Iris pigment epithelial cell (primary cell): Measurements from ENCODE around the gene CMBL.
"Not testable (repeated sequence)": the region's sequence is repeated elsewhere in the genome, so short reads cannot be mapped to it uniquely, and the experiment has no call there.

ENCODE experiments used
- DNase-seq: peaks from one replicate; pipeline ENCODE4 v3.0.0-alpha.2; 2011; ENCODE audit warnings: low read depth

The CMBL gene

GRCh38 chr5:10285362-10285761, 22.3 kb downstream of the CMBL start:
- DNase-seq = peak; percentile 60

DNA sequence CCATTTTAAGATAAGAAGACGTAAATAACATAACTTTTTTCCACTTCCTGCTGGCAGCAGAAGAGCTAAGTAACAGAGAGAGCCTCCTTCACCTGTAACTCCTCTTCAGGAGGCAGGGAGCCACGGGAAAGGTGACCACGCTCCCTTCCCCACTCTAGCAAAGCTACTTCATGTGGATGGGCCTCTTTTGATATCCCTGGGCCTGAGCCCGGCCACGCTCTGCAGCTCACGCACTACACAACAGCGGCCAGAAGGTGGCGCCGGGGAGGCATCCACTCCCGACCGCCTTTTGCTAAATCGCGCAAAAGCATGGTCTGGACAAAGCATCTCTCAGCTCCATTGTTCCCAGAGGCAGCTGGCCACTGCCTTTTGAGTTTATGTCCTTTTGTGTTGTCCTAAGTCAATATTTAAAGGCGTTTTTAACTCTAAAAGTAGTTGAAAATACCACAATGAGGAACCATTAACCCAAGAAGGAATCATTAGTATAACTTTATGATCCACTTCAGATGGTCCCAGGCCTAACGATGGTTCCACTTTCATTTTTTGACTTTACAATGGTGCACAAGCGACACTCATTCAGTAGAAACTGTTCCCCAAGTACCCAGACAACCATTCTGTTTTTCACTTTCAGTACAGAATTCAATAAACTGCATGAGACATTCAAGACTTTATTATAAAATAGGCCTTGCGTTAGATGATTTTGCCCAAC, 23.6 kb downstream of the CMBL start:
- peak; percentile 61 for DNase-seq

DNA sequence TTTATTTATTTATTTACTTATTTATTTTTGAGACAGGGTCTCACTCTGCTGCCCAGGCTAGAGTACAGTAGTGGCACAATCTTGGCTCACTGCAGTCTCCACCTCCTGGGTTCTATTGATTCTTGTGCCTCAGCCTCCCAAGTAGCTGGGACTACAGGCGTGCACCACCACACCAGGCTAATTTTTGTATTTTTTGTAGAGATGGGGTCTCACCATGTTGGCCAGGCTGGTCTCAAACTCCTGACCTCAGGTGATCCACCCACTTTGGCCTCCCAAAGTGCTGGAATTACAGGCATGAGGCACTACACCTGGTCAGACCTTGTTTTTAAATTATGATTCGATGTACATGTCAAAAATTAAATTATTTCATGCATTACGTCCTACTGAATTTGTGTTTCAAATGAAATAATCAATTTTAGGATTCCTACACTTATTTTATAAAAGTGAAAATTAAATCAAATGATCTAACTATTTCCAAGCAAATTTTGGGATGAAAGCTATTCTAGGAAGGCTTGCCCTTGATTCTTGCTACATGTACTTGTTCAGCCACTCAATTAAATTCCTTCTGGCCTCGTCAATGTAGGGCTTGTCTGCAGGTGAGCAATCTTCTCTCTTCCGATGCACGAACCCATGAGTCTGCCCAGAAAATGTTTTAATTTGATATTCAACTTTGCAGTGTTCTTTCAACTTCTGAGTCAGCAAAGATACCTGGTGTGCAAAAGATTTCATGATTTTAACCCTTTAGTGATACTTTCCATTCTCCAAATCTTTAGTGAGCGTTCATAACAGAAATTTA, 27.6 kb downstream of the CMBL start:
- no peak for DNase-seq

DNA sequence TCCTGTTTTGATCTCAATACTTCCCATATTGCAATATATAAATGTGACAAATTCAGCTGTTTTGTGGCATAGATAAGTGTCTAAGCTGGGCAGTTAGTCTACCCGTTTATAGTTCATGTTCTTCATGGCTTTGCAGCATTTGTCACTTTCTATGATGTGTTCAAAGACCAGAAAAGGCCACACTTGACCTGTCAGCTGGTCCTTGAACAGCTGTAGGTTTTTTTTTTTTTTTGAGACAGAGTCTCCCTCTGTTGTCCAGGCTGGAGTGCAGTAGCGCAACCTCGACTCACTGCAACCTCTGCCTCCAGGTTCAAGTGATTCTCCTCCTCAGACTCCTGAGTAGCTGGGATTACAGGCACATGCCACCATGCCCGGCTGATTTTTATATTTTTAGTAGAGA, 28.4 kb downstream of the CMBL start:
- no peak for DNase-seq

DNA sequence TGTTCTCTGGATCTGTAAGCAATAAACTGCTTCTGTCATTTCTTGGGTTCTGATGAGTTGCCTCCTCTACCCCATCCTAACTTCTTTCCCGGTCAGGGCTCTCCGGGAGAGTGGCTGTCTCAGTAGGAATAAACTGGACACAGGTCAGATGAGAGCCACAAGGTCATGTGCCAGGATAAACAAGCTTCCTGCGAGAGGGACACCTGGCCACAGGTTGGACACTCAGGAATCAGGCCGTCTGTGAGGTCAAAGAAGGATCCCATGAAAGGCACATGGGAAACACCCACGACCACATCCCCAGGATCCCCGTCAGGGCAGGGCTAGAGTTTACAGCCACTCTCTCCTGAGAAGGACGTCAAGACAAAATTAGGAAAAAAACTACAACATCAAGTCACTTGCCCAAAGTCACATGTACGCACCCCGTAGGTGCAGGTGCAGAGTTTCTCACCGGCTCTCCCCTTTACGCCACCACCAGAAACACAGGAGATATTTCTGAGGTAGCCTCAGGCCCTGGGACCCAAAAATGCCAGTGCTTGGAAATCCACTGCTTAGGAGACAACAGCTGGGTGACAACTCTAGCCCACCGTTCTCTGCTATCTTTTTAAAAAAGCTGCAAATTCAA, 28.9 kb downstream of the CMBL start:
- no peak for DNase-seq

DNA sequence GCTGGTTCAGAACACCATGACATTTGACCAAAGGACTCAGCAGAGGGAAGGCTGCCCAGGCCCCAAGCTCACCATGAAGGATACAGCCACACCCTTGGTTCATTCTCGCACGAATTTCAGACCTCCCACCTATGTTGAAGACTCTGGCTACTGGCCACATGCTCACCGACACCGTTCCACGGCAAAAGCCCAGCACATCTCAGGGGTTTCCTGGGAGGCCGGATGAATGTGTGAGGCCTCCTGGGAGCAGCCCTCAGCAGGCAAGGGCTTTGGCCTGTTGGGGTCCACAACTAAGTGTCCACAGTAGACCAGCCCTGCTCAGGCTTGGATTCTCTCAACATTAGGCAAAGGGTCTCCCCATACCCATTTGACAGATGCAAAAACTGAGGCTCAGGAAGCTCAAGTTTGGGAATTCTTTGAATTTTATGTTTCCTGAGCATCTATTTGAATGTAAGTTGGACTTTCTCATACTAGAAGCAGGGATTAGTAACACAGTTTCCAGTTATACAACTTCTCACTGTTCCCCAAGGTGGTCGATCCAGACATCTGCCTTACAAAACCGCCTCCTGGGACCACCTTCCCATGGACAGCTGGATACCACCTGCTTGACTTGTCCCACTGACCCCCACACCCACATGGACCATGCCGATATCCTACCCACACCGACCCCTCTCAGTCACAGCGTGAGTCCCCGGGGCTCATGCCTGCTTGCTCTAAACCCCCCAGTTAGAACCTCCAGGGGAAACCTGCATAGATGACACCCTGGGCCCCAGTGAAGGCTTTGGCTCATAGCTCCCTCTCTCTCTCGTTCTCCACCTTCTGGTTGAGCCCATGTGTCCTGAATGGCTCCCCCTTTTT, 29.7 kb downstream of the CMBL start:
- DNase-seq = no peak

- DNase-seq = no peak
Measured at GRCh38 chr5:10276691-10277090, 31.0 kb downstream of the CMBL start.

- no peak for DNase-seq
Measured at GRCh38 chr5:10275991-10276390, 31.7 kb downstream of the CMBL start.

GRCh38 chr5:10275460-10275859, 32.2 kb downstream of the CMBL start:
- DNase-seq = no peak

DNA sequence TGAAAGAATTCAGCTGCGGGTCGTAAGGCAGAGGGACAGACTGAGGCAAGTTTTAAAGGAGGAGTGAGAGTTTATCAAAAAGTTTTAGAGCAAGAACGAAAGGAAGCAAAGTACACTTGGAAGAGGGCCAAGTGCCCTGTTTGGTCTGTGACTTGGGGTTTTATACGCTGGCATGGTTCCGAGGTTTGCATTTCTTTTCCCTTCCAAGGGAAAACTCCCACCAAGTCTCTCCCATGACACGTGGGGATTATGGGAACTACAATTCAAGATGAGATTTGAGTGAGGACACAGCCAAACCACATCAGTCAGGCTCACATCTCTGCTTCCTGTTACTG, 34.9 kb downstream of the CMBL start:
- not testable (repeated sequence) for DNase-seq

DNA sequence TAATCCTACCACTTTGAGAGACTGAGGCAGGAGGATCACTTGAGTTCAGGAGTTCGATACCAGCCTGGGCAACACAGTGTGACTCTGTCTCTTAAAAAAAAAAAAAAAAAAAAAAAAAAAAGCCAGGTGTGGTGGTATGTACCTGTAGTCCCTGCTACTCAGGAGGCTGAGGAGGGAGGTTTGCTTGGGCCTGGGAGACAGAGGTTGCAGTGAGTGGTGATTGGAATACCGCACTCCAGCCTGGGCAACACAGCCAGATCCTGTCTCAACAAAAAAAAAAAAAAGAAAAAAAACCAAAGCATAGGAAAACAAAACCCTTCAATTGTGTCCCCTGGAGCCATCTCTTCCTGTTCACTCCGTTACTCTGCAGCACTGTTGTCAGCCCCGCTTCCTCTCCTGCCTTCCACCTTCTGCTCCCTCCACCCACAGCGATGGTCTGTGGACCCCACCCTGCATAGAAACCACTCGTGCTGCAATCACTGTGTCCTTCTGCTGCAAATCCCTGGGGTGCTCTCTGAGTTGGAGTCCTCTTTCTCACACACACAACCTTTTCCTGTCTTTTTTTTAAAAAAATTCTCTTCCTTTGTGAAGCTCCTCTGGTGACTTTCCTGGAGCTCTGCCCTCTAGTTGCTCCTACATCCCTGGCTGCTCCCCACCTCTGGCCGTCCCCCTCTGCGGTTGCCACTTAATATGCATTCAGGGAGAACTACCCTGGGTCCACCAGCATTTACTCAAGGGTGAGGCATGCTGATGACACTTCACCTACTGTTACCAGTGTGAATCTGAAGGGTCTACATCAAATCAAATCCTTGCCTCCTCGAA, 35.4 kb downstream of the CMBL start:
- DNase-seq = no peak

GRCh38 chr5:10268100-10268499, 39.6 kb downstream of the CMBL start:
- peak; percentile 44 for DNase-seq

GRCh38 chr5:10266839-10267238, 40.9 kb downstream of the CMBL start:
- no peak for DNase-seq

- no peak for DNase-seq
Measured at GRCh38 chr5:10266137-10266536, 41.6 kb downstream of the CMBL start.

- no peak for DNase-seq
Measured at GRCh38 chr5:10265245-10266109, 42.2 kb downstream of the CMBL start.

DNA sequence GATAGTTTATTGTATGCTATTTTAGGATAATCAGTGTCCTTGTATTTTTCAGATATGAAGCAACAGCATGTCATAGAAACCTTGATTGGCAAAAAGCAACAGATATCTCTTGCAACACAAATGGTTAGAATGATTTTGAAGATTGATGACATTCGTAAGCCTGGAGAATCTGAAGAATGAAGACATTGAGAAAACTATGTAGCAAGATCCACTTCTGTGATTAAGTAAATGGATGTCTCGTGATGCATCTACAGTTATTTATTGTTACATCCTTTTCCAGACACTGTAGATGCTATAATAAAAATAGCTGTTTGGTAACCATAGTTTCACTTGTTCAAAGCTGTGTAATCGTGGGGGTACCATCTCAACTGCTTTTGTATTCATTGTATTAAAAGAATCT, 43.1 kb downstream of the CMBL start:
- DNase-seq = peak; percentile 89

DNA sequence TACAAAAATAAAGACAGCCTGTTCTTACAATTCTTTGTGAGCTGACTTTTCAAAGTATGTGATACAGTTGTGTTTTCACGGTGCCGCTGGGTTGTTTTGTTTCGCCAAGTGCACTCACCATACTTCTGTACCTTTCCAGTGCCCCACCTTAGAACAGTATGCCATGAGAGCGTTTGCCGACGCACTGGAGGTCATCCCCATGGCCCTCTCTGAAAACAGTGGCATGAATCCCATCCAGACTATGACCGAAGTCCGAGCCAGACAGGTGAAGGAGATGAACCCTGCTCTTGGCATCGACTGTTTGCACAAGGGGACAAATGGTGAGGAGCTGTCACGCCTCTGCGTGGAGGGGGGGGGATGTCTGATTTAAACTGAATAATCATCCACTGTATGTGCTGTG, 44.7 kb downstream of the CMBL start:
- no peak for DNase-seq

GRCh38 chr5:10262121-10262774, 45.5 kb downstream of the CMBL start:
- no peak for DNase-seq

GRCh38 chr5:10261065-10261464, 46.6 kb downstream of the CMBL start:
- DNase-seq = no peak

GRCh38 chr5:10259899-10260298, 47.8 kb downstream of the CMBL start:
- no peak for DNase-seq
